Measurements from ENCODE around the gene NTRK2.
A peak's percentile ranks its signal among the peaks of the same experiment; 100 is the strongest.

The NTRK2 gene

DNA sequence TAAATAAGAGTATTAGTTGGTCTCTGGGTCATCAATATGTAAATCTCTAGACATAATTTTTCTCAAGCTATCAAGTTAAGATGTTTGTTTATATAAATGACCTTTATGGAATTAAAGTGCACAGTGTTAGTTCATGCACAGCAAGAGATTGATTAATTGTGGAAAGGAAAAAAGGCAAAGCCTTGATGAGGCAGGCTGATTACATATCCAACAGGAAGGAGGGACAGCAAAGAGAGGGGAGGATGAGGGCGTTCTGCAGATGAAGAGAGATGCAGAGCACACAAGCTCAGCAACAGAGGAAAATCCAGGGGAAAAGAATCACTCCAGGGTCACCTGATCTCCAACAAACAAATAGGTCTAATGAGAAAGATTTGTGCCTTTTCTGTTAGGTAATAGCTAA lies 16.5 kb downstream of the NTRK2 start:
- DNase-seq: no peak

DNA sequence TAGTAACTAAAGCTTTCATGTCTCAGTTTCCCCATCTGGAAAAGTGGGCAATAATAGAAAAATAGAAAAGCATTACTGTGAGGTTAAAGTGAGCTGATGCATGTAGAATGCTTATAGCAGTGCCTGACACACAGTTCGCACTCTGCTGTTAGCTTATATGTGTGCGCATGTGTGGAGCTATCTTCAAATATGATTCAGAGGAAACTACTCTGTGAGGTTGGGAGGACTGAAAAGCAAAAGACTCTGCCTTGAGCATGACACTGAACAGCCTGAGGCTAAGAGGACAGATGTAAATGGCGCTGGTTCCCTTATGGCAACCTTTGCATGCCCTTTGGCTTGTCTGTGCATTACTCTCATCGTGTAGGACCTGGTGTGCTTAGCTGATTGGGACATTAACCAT lies 19.4 kb downstream of the NTRK2 start:
- DNase-seq: no peak

DNA sequence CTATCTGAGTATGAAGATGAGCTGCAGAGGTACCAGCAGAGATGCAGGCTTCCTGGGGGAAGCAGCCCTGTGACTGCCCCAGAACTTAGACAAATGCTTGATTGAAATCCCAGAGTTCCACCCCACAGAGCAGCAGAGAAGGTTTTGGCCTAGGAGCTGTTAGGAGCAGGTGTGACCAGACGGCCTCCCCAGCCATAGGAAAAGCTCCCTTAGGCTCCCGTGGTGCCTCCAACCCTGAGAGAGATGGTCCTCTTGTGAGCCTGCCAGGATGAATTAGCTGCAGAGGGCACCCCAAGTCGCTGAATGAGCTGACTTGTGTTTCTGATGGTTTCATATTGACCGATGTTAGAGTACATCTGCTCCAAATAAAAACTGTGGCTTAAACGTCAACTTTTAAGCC lies 22.1 kb downstream of the NTRK2 start:
- no peak for DNase-seq

DNA sequence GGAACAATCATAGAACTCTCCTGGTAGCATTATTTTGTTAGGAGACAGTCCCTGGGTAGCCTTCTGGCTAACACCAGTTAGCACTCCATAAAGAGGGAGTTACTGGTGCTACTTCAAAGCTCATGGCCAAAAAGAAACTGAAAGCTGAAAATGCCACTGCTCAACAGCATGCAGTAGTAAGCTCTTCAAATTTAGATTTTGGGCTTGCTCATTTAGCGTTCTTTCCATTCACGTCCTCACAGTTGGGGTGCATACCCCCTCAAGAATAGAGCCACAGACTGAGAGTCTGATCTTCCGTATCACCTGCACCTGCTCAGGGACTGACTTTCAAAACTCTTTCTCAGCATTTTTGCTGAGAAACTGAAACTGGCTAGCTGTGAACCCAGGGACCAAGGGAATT lies 24.7 kb downstream of the NTRK2 start:
- no peak for DNase-seq

DNA sequence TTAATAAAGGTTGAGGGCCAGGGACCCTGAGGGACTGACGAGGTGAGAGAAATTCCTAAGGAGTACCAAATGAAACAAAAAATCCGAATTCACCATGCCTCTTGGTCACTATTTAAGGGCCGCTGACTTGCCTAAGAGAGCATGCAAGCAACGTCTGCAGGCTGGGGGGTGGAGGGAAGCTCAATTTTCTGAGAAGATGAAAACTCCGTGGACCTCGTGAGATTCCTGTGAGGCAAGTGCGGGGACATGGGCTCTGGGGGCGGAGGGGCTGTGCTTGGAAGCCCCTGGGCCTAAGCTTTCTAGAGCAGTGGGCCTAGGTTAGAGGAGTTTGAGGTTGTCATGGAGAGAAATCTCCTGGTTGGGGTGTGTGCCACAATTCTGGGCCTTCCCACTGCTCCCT lies 27.5 kb downstream of the NTRK2 start:
- DNase-seq: no peak

DNA sequence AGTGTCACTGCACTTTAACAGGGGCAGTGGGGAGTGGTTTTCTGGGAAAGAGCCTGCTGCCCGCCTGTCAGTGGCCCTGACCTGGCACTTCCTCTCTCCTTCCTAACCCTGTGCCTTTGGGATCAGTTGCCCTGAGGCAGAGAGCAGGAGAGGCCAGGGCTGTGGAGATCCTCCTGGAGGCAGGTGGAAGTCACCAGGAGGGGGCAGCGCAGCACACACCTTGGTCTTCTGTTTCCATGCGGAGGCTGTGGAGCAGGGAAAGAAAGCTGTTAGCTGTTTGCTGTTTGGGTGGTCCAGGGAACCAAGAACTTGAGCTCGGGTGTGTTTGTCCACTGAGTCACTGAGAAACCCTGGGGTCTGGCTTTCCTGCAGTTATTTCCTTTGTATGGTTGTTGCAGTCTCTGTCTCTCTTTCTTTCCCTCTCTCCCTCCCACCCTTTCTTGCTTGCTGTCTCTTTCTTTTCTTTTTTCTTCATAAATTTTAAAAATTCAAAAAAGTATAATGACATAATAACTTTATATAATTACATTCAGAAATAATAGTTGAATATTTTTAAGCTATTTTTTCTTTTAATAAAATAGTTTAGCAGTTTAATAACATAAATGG lies 28.1 kb downstream of the NTRK2 start:
- peak; percentile 53 for DNase-seq

DNA sequence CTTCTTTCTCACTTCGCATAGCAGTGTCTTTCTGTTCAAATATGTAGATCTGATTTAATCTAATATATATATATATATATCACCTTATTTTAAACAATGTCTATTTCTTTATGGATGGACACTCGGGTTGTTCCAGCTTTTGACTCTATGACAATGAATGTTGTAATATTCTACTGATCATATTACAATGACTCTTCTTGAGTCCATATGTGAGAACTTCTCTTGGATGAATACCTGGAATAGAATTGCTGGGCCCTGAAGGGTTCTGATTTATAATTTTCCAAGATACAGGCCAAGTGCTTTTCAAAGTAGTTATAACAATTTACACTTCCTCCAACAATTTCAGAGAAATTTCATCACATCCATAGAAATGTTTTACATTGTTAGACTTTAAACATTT lies 28.8 kb downstream of the NTRK2 start:
- no peak for DNase-seq

DNA sequence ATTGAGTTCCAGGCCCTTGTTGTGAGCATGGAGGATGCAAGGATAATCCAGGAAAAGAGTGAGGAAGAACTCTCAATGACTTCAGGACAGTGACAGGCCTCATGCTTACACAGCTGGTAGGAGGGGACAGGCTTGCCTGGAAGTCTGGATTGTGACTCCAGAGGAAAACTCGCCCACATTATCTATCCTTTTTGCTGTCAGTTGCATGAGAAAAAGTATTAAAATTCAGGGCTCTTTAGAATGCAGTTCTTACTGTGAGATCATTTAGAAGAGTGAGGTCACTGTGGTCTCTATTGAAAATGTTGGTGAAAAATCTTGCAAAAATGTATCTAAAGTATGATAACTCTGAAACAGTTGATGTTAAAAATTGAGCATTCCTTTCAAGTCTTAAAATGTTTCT lies 30.5 kb downstream of the NTRK2 start:
- DNase-seq: no peak

DNA sequence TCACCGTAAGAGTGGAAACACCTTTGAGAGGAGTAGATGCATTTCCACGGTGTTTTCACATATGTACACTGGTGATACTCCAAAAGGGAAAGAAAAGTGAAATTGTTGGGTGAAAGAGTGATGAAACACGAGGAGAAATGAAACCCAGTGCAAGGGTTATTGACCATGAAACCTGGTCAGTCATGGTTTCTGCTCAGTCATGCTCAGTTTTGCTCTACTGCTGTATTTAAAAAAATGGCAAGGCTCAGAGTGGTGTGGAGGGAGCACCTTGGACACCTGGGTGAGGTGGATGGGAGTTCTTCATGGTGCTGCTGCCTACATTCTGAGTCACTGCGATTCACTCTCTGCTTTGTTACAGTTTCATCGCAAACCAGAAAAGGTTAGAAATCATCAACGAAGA lies 32.3 kb downstream of the NTRK2 start:
- no peak for DNase-seq

DNA sequence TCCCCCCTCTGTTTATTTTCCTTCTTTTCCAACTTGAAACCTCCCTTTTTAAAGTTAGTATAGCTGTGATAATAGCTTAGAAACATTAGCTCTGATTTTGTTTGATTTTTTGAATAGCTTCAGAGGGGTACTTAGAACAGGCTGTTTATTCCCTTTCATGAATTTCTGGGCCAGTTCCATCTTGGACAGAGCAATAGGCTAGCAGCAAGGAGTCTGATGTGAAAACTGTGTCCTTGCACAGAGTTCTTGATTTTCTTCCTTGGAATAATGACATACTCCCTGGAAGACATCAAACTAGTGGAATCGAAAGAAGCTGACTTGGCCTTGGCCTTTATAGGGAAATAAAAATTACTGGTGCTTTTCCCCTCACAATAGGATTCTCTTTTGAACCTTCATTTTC lies 32.9 kb downstream of the NTRK2 start:
- DNase-seq: no peak

DNA sequence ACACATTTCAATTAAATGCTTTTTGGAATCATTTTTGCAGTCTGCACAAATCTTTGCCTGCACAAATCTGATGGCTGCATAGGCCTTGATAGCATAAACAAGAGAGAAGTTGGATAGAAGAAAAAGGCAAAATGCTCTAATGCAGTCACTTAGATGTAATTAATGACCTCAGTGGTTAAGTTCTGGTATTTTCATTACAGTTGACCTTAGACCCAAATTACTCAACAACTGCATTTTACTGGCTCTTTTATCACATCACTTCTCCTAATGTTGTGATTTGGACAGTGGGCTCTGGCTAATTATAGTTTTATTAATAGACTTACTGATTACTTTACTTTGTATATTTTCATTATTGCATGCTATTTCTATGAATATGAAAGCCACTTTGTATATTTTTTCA lies 34.3 kb downstream of the NTRK2 start:
- DNase-seq: no peak

DNA sequence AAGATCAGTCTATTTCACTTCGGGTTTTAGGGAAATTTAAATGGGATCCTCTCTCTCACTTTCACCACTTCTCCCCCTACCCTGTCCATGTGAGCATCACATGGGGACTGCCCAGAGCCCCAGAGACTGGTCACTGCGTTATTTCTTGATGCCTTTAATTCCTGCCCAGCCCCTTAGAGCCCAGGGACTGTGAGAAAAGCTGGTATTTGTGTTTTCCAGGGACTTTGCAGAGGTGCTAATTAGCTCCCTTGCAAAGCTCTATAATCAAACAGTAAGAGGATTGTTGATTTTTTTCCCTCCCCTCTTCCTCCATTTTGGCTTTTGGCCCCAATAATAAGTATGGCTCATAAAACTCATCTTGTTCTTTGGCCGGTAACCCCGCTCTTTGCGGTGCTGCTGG lies 35.6 kb downstream of the NTRK2 start:
- DNase-seq: no peak

DNA sequence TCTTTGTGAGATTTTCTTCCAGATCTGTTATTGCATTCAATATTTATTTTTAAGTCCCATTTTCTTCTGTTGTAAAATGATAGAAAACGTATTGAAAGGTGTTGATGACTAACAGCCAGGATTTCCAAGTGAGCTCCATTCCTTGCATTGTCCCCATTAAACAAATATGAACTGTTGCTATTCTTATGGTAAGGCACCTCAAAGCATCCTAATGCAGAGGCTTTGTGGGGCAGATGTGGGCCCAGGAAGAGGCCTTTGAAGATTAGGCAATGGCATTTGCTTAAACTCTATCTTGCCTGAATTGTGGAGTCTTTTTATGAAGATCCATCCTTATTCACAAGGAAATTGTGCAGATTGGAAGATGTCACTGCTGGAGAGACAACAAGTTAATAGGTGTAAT lies 38.9 kb downstream of the NTRK2 start:
- DNase-seq: no peak

DNA sequence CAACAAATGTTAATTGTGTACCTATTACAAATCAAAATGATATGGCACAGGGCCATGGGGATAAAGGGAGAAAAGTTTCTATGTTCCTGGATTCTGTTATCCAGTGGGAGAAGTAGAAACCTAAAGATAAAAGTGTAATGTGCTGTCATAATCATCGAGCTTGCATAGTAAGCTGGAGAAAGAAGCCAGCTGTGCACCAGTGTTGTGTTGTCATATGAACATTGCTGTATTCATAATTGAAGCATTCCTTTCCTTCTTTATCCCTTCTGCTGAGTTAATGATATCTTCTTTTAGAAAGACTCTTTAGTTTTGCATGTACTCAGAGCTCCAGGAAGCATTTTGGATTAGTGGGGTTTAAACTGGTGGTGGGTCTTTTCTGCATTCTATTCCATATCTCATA lies 39.5 kb downstream of the NTRK2 start:
- DNase-seq: no peak

DNA sequence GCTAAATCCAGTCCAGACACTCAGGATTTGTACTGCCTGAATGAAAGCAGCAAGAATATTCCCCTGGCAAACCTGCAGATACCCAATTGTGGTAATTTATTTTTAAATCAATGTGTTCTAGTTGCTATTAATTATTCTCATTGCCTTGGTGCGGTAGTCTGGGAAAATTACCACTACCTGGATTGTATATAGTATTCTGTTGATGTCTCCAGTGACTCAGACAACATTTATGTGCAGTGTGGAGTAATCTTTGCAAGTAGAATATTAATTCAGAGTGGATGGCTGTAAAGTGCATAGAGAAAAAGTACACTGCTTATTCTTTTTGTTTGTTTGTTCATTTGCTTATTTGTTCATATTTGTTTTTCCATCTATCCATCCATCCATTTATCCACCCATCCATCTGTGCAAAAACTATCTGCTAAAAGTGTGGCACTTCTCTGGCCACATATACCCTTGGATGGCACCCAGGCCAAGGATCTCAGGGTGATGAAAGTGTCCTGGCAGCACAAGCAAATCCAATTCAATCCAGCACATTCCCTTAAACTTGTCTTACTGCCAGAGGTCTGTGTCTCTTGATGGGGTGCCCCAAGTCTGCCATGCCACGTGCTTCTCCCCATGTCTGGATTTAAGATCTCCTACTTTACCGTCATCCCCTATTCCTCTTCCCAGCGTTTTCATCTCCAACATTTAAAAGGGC lies 41.3 kb downstream of the NTRK2 start:
- DNase-seq: no peak

DNA sequence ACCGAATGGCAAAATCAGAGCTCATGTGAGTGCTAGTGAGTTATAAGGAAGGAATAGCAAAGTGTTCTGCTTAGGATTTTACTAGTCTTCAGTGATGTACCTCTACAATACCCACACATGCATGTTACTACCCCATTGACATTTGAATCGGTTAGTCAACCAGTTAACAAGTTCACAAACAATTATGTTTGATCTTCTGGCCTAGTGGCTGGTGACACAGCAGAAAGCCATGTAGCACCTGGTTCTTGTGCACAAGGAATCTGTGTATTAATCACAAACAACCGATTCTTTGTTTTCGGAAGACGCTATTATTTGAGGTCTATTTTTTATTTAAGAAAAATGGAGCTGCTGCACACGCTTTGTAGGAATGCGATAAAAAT lies 41.9 kb downstream of the NTRK2 start:
- DNase-seq: no peak

DNA sequence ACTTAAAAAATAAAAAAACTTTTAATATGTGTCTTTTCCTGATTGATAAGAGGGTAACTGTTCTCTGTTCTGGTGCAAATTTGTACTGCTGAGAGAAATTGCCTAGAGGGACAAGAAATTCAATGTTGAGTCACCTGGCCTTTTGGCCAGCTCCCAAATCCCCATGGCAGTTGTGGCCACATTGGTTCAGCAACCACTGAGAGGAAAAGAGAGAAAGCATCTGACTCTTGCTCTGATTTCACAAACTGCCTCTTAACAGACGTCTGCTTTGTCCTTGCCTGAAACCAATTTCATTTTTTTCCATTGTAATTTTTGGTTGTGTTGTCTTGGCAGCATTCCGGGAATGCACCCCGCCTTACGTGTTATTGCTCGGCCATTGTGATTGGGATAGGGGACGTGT lies 42.4 kb downstream of the NTRK2 start:
- peak; percentile 1 for DNase-seq

DNA sequence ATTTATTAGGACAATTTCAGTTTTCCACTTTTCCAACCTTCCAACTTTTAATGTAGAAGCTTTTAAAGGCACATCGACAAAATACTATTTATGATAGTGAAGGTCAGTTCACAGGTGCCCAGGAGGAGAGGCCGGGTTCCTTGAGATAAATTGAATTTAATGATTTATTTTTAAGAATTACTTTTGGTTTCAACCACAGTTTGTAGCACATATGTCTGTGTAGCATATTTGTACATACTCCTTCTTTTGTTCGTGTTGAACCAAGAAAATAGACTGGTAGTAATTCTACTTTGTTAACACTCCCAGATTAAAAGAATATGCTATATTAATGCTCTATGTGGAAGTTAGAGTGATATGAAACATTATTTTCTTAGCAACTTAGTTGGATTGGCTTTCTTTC lies 46.7 kb downstream of the NTRK2 start:
- DNase-seq: no peak

DNA sequence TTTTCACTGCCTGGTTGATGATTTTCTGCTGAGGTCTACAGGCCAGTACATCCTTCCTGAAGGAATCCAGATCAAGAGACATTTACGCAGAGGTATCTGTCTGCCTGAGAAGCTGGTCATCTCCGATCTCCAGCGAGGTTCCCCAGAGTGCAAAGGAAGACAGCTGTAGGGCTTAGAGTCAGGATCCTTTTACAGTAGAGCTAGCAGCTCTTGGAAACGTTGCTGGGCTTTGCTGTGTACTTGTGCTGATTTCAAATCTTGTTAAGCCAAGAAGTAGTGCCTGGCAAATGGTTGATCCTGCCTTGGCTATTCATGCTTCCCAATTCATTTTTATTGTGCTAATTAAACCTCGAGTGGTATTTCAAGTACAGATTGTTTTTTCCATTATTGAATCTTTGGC lies 48.9 kb downstream of the NTRK2 start:
- no peak for DNase-seq

DNA sequence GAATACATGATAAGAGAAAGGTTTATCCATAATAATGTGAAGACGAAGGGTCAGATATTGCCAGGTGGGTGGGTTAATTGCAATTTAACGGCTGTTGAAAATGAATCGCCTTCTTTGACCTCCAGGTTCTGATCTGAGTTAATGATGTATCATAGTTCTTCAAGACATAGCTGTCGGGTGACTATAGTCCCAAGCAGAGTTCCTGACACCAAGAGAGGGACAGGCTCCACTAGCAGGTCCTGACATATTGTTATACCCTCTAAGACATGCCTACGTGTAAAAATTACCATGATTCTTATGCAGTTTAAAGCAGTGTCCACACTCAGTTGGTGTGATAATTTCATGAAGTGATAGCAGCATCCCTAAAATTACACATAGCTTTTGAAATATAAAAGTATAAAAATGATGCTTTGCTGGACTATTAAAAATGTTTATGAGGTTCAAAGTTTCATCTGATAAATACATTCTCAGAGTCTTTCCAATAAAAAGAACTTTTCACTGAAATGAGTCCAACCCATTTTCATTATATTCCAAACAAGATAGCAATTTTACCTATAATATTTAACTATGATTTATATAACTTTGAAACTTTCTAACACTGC lies 53.0 kb downstream of the NTRK2 start:
- DNase-seq: no peak

DNA sequence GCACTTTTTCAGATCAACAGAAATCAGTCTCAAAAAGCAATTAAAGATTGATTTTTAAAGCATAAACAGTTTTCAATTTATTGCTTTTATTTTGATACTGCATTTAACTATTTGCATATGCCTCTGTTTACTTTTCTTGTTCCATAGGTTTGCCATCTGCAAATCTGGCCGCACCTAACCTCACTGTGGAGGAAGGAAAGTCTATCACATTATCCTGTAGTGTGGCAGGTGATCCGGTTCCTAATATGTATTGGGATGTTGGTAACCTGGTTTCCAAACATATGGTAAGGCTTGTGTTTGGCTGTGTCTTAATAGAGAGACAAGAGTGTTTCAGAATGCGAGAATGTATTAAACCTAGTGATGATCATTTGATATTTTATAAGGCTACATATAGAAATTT lies 53.9 kb downstream of the NTRK2 start:
- DNase-seq: no peak

DNA sequence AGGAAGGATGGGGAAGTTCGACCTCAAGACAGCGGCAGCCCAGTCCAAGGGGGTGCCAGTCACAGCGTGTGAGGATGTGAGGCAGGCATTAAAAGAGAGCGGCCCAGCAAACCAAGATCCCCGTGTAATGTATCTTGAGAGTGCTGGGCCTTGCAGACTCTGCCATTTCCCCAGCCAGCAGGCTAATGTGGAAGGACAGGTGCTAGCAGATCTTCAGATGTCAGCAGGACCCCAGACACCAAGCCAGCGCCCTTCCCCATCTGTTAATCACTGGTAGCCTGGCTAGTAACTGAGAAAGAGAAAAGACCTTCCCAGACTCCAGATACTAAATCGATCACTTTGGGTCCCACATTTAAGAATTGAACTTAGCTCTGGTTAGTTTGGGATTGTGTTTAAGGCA lies 62.2 kb downstream of the NTRK2 start:
- no peak for DNase-seq

DNA sequence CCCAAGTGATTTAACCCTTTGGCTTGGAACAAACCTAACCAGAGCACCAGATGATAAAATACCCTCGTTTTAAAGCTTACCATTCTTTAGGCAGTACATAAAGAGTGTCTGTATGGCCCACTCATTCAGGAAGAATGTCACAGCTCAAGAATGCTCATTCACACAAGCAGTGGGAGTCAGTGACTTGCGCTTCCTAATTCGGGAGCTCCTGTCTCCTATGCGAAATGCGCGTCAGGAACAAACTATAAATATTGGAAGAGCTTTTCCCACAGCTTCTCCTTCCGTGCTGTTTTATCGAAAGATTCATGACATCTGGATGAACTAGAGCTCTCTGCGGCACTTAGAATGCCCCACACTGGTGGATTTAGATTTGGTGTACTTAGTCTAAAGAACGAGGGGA lies 66.6 kb downstream of the NTRK2 start:
- DNase-seq: no peak

DNA sequence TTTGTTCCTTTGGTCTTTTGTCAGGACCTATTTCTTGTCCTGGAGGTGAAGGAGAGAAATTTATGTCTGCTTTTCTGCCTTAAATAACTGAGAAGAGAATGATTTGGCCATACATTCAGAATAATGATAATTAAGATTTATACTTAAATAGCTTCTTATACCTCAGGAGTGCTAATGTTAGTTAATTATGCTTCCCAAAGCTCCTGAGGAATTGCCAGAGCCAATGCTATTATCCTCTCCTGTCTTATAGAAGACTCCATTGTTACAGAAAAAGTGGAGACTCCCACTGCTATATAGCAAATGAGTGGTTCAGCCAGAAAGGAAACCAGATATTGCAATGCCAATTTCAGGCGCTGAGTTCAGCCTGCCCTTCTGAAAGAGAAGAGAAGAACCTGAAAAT lies 67.0 kb downstream of the NTRK2 start:
- no peak for DNase-seq

DNA sequence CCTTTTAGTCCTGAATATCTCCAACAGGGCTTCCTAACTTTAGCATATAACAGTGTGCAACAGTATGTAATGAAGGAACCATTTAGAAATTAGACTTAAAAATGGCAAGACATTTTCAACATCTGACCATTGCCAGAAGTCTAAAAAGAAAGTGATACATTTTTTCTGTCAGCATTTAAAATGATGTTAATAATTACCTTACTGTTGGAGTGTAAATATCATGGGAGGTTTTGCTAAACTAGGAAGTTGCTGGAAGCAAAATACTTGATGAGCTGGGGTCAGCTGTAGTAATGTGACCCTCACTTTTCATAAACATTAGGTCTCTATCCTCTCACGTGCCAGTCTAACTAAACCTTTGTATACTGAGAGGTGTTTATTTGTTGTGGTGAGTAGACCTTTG lies 68.8 kb downstream of the NTRK2 start:
- DNase-seq: no peak
